Trophoblast cell (in vitro differentiated cells and primary cell): ENCODE data around the gene GRID1.

ENCODE experiments used
- DNase-seq, 2 donors: peaks; one replicate each; pipeline ENCODE4 v3.0.0-alpha.2; 2016
- H2AFZ ChIP-seq: 2 replicates; pipeline ENCODE4 v1.6.1; 2013; ENCODE audit warnings: low read length, moderate library complexity, mild to moderate bottlenecking; ENCODE audit not compliant: insufficient read depth, poor library complexity
- H2AK5ac ChIP-seq: 2 replicates; pipeline ENCODE4 v1.6.1; 2013; ENCODE audit warnings: mild to moderate bottlenecking, low read length
- H2BK120ac ChIP-seq: 2 replicates; pipeline ENCODE4 v1.6.1; 2013; ENCODE audit warnings: low read length, mild to moderate bottlenecking, moderate library complexity; ENCODE audit not compliant: insufficient read depth, poor library complexity
- H2BK12ac ChIP-seq: 2 replicates; pipeline ENCODE4 v1.6.1; 2013; ENCODE audit warnings: mild to moderate bottlenecking, low read length, moderate library complexity
- H2BK5ac ChIP-seq: 2 replicates; pipeline ENCODE4 v1.6.1; 2013; ENCODE audit warnings: low read length, low read depth, moderate library complexity, mild to moderate bottlenecking; ENCODE audit not compliant: poor library complexity
- H3K14ac ChIP-seq: 2 replicates; pipeline ENCODE4 v1.6.1; 2013; ENCODE audit warnings: mild to moderate bottlenecking, low read length
- H3K18ac ChIP-seq: 2 replicates; pipeline ENCODE4 v1.6.1; 2013; ENCODE audit warnings: mild to moderate bottlenecking, low read length
- H3K23ac ChIP-seq: 2 replicates; pipeline ENCODE4 v1.6.1; 2013; ENCODE audit warnings: low read length
- H3K27ac ChIP-seq: 2 replicates; pipeline ENCODE4 v1.5.1; 2013; ENCODE audit warnings: low read depth, mild to moderate bottlenecking, inconsistent platforms, low read length, moderate library complexity
- H3K27me3 ChIP-seq: 2 replicates; pipeline ENCODE4 v1.6.1; 2013; ENCODE audit warnings: inconsistent platforms, mild to moderate bottlenecking, low read length, moderate library complexity; ENCODE audit not compliant: insufficient read depth
- H3K36me3 ChIP-seq, 2 experiments: 1 replicate in 1 of 2; 2 replicates in 1 of 2; pipeline ENCODE4 v1.6.1; 2013; ENCODE audit warnings: low read length in 2 of 2, mild to moderate bottlenecking in 2 of 2, moderate library complexity in 1 of 2; ENCODE audit not compliant: insufficient read depth in 2 of 2, control insufficient read depth in 1 of 2
- H3K4ac ChIP-seq: 2 replicates; pipeline ENCODE4 v1.6.1; 2013; ENCODE audit warnings: low read depth, mild to moderate bottlenecking, low read length, moderate library complexity
- H3K4me1 ChIP-seq, 2 experiments: 1 replicate in 1 of 2; 2 replicates in 1 of 2; pipeline ENCODE4 v1.6.1; 2013; ENCODE audit warnings: low read length in 2 of 2, mild to moderate bottlenecking in 2 of 2, moderate library complexity in 1 of 2; ENCODE audit not compliant: insufficient read depth in 2 of 2, control insufficient read depth in 1 of 2
- H3K4me2 ChIP-seq: 2 replicates; pipeline ENCODE4 v1.6.1; 2013; ENCODE audit warnings: inconsistent platforms, mild to moderate bottlenecking, low read length, moderate library complexity
- H3K4me3 ChIP-seq: 2 replicates; pipeline ENCODE4 v1.5.1; 2013; ENCODE audit warnings: mild to moderate bottlenecking, low read depth, low read length, inconsistent platforms
- H3K79me1 ChIP-seq: one replicate; pipeline ENCODE4 v1.6.1; 2013; ENCODE audit warnings: low read length
- H3K79me2 ChIP-seq: 2 replicates; pipeline ENCODE4 v1.6.1; 2013; ENCODE audit warnings: low read length, mild to moderate bottlenecking; ENCODE audit not compliant: control insufficient read depth, insufficient read depth, poor library complexity
- H3K9ac ChIP-seq: 2 replicates; pipeline ENCODE4 v1.6.1; 2013; ENCODE audit warnings: mild to moderate bottlenecking, low read length
- H3K9me3 ChIP-seq: 2 replicates; pipeline ENCODE4 v1.6.1; 2013; ENCODE audit warnings: low read depth, mild to moderate bottlenecking, control low read depth, inconsistent platforms, low read length; ENCODE audit not compliant: insufficient read depth
- H4K12ac ChIP-seq: 2 replicates; pipeline ENCODE4 v1.6.1; 2013; ENCODE audit warnings: low read depth, mild to moderate bottlenecking, low read length, moderate library complexity
- H4K8ac ChIP-seq: 2 replicates; pipeline ENCODE4 v1.6.1; 2013; ENCODE audit warnings: low read depth, mild to moderate bottlenecking, low read length, moderate library complexity
- H4K91ac ChIP-seq: one replicate; pipeline ENCODE4 v1.6.1; 2013; ENCODE audit warnings: low read depth, mild to moderate bottlenecking, low read length, moderate library complexity
- WGBS: extraction: QIAGEN DNeasy Blood & Tissue Kit; methylation state at CpG from one replicate; pipeline ENCODE4 v1.1.7; 2013; ENCODE audit warnings: missing lambda C conversion rate; ENCODE audit not compliant: insufficient read length, insufficient coverage; ENCODE audit errors: extremely low coverage; 5-methylcytosine and 5-hydroxymethylcytosine counted together

GRID1 gene

DNA sequence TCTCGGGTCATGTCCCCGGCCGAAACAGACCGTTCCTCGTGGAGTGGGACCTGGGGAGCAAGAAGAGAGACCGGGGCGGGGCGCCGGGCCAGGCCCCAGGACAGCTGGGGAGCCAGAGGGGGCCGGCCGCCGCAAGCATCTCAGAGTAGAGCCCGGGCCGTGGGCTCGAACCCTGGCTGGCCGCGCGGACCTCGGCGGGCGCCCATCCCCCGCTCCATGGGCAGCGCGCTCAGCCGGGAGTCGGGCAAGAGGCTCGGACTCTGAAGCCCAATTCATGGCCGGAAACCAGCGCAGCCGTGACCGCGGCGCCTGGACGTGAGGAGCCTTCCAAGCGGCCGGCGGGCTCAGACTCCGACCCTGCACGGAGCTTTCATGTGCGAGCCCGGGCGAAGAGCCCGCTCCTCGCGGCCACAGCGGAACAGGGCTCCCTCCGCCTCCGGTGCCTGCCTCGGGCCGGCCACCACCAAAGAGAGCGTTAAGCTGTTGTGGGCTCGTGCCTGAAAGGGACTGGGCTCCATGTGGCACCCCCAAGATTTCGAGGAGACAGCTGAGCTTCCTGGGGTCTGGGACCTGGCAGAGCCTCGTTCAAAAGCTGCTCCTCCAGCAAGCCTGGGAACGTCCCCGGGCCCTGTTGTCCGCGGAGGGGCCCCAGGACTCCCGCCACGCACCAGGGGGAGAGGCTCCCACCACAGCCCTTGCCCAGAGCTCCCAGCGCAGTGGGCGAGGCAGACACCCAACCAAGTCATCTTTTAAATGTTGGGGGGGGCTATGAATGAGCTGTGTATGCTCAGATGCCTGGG lies 757 bp upstream of the GRID1 start:
- Histone ChIP-seq H3K9ac (no peak overlapping the region), H2AFZ (peak overlapping the region; percentile 28), H3K18ac (no peak overlapping the region), H3K4me2 (peak overlapping the region; percentile 63), H3K4ac (no peak overlapping the region), H4K12ac (no peak overlapping the region), H3K27me3 (peaks cover 79% of the 10 kb centered on the region), H3K9me3 (peaks cover 11% of the 10 kb centered on the region), H2BK5ac (no peak overlapping the region), H3K27ac (no peak overlapping the region), H3K79me2 (no peaks in the 10 kb centered on the region), H2BK12ac (no peak overlapping the region), H2BK120ac (no peak overlapping the region), H3K4me1 (peaks cover 6 to 12% of the 10 kb centered on the region in 2 experiments), H4K8ac (no peak overlapping the region), H3K79me1 (no peaks in the 10 kb centered on the region), H3K36me3 (no peaks in the 10 kb centered on the region), H3K23ac (no peak overlapping the region), H3K14ac (no peak overlapping the region), H3K4me3 (peak overlapping the region; percentile 7), H4K91ac (no peak overlapping the region), H2AK5ac (no peak overlapping the region)
- no CpG with 5 or more reads among the region's 62 CpGs for WGBS
- DNase-seq, result no peak

DNA sequence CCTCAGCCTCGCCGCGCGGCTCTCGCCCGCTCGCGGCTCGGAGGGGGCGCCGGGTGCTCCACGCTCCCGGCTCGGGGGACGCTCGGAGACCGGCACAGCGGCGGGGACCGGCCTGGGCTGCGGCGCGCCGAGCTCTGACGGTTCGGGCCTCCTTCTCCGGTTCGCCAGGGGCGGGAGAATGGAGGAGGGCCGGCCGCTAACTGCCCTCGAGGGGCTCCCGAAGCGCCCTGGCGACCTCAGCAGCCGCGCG lies 232 bp upstream of the GRID1 start:
- no peak overlapping the region for H3K4ac ChIP-seq
- no peak for DNase-seq
- H3K27me3 ChIP-seq, result peaks cover 82% of the 10 kb centered on the region
- no peak overlapping the region for H2BK120ac ChIP-seq
- no peak overlapping the region for H4K8ac ChIP-seq
- H3K18ac ChIP-seq, result no peak overlapping the region
- no peak overlapping the region for H4K91ac ChIP-seq
- no peak overlapping the region for H2BK5ac ChIP-seq
- H3K79me1 ChIP-seq, result no peaks in the 10 kb centered on the region
- no peak overlapping the region for H3K27ac ChIP-seq
- no peak overlapping the region for H3K14ac ChIP-seq
- peaks cover 6 to 12% of the 10 kb centered on the region in 2 experiments for H3K4me1 ChIP-seq
- H3K4me2 ChIP-seq, result peak overlapping the region; percentile 63
- H3K36me3 ChIP-seq, result no peaks in the 10 kb centered on the region
- WGBS, result no CpG with 5 or more reads among the region's 38 CpGs
- no peak overlapping the region for H2BK12ac ChIP-seq
- H2AK5ac ChIP-seq, result no peak overlapping the region
- H3K9ac ChIP-seq, result no peak overlapping the region
- H3K9me3 ChIP-seq, result peaks cover 11% of the 10 kb centered on the region
- no peak overlapping the region for H3K23ac ChIP-seq
- peak overlapping the region; percentile 7 for H3K4me3 ChIP-seq
- peak overlapping the region; percentile 28 for H2AFZ ChIP-seq
- H3K79me2 ChIP-seq, result no peaks in the 10 kb centered on the region
- H4K12ac ChIP-seq, result no peak overlapping the region

DNA sequence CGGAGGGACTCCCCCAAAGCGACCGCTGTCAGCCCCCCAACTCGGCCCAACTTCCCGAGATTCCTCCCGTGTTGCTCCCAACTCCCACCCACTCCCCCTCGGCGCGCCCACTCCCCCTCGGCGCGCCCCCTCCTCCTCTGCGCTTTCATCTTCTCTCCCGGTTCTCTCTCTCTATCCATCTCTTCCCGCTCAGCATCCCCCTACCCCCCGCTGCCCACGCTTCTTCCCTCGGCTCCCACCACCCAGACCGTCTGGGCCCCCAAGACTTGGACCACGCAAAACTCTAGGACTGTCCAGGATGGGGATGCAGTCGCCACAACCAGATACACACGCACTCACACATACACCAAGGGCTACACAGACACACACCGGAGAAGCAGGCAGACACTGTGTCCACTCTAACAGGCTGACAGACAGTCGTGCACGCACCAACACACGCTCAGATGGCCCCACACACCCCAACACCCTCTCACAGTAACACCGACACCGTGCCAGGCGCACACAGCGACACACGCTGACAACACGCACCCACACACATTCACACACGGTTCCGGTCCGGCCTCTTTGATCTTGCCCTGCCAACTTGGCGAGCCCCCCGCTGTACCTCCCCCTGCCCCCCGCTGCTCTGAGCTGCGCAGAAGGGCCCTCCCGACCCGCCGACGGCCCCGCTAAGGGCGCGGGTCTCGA lies 1.1 kb downstream of the GRID1 start:
- Histone ChIP-seq H3K14ac (no peak overlapping the region), H4K12ac (no peak overlapping the region), H3K27ac (no peak overlapping the region), H3K18ac (no peak overlapping the region), H3K4me3 (no peak overlapping the region), H3K9me3 (peaks cover 11% of the 10 kb centered on the region), H3K27me3 (peaks cover 81% of the 10 kb centered on the region), H3K79me2 (no peaks in the 10 kb centered on the region), H2BK12ac (no peak overlapping the region), H3K4ac (no peak overlapping the region), H3K79me1 (no peaks in the 10 kb centered on the region), H3K4me2 (peak overlapping the region; percentile 56), H2BK5ac (no peak overlapping the region), H2AFZ (no peak overlapping the region), H3K4me1 (peaks cover 6 to 12% of the 10 kb centered on the region in 2 experiments), H4K8ac (no peak overlapping the region), H2BK120ac (no peak overlapping the region), H3K23ac (no peak overlapping the region), H3K36me3 (no peaks in the 10 kb centered on the region), H3K9ac (no peak overlapping the region), H4K91ac (no peak overlapping the region), H2AK5ac (no peak overlapping the region)
- WGBS, result no CpG with 5 or more reads among the region's 47 CpGs
- no peak for DNase-seq

DNA sequence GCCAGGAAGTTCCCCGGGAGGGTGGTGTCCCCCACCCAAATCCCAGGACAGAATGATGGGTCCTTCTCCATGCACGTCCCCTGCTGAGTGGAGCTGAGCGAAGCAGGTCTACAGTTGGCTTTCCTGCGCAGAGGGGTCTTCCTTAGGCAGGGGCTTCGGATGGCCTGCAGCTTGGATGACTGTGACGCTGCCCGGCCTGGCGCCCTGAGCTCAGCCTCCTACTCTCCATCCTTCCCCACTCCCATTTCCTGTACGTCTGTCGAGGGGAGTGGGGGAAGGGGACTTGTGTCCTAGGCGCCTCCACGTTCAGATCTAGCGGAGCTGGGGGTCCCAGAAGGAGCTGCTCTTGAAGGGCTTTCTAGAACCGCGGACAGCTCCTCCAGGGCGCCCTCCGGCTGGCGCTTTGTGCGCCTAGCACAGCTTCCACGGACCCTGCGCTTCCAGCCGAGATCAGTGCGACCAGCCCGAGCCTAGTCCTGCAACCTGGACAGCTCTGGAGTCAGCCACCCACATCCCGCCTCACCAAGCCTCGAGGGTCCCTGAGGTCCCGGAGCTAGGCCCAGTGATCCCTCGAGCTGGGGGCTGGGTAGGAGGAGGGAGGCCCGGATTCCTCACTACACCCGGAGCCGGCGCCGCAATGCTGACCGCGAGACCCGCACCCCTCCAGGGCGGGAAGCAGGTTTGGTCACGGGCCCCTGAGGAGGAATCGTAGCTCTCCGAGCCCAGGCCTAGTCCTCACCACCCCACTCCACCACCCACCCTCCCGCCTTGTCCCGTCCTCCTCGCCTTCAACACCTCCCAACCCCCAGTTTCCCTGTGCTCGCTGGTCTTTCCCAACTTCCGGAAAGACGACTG lies 1.9 kb downstream of the GRID1 start:
- Histone ChIP-seq H3K4ac (no peak overlapping the region), H2AK5ac (no peak overlapping the region), H4K91ac (no peak overlapping the region), H3K79me1 (no peaks in the 10 kb centered on the region), H2AFZ (no peak overlapping the region), H3K4me3 (no peak overlapping the region), H3K23ac (no peak overlapping the region), H2BK5ac (no peak overlapping the region), H3K9ac (no peak overlapping the region), H3K4me1 (peaks cover 6 to 12% of the 10 kb centered on the region in 2 experiments), H2BK120ac (no peak overlapping the region), H3K27ac (no peak overlapping the region), H4K8ac (no peak overlapping the region), H2BK12ac (no peak overlapping the region), H3K36me3 (no peaks in the 10 kb centered on the region), H3K9me3 (peaks cover 11% of the 10 kb centered on the region), H3K4me2 (peak overlapping the region; percentile 31), H3K79me2 (no peaks in the 10 kb centered on the region), H3K27me3 (peaks cover 76% of the 10 kb centered on the region), H3K14ac (no peak overlapping the region), H3K18ac (no peak overlapping the region), H4K12ac (no peak overlapping the region)
- WGBS, result no CpG with 5 or more reads among the region's 46 CpGs
- no peak for DNase-seq
